GM12891 (cell line): ENCODE data around the gene SLC34A1.

Experiments used
- DNase-seq: peaks from one replicate; pipeline ENCODE4 v3.0.0; 2011; ENCODE audit warnings: low spot score; ENCODE audit not compliant: insufficient read length
- FAIRE-seq: peaks from 2 replicates; lab custom pipeline; 2011; peaks lifted over from hg19 to GRCh38; lab: Jason Lieb, UNC
- PAX5 ChIP-seq: IDR thresholded peaks from 2 replicates; pipeline ENCODE4 v1.6.1; 2011; ENCODE audit warnings: low read length, moderate library complexity, mild to moderate bottlenecking; ENCODE audit not compliant: insufficient read depth, severe bottlenecking
- POLR2A ChIP-seq: IDR thresholded peaks from 2 replicates; pipeline ENCODE4 v1.6.1; 2011; ENCODE audit warnings: low read depth, low read length, control low read depth
- POLR2AphosphoS5 ChIP-seq: IDR thresholded peaks from 2 replicates; pipeline ENCODE4 v1.6.1; 2011; ENCODE audit warnings: low read depth, low read length, control low read depth
- POU2F2 ChIP-seq: IDR thresholded peaks from 2 replicates; pipeline ENCODE4 v1.6.1; 2011; ENCODE audit warnings: low read depth, mild to moderate bottlenecking, control low read depth, low read length, moderate library complexity
- SPI1 ChIP-seq: IDR thresholded peaks from 2 replicates; pipeline ENCODE4 v1.6.1; 2011; ENCODE audit warnings: low read depth, low read length, control low read depth
- TAF1 ChIP-seq: IDR thresholded peaks from 2 replicates; pipeline ENCODE4 v1.6.1; 2011; ENCODE audit warnings: low read depth, low read length, control low read depth

Gene SLC34A1

DNA sequence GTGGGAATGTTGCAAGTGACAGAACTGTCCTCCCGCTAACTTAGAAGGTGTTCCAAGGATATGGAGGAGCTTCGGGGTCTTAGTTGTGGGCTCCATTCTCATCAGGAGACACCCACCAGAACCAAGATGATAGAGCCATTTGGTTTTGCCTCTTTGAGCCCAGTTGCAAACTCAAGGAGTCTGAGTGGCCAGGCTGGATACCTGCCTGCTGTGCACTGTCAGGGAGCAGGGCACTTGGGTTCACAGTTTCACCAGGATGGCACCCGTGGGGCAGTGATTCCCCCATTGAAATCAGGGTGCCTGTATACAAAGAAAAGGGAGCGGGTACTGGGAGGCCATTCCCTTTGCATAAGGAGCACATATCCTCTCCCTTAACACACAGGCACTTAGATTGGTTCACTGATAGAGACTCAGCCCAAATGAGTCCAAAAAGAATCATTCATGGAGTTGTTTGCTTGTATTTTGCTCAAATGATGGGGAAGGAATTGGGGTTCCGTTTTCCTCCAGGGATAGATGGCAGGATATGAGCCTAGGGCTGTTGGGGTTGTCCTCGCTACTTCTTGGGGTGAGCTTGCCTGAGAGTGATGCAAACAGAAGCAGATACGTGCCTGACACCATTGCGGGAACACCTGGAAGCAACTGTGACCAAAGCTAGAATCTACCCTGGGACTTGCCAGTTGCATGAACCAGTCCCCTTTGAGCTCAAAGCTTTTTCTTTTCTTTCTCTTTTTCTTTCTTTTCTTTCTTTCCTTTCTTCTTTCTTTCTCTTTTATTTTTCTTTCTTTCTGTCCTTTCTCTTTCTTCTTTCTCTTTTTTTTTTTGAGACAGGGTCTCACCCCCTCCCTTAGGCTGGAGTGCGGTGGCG, 61.0 kb downstream of the SLC34A1 start:
- FAIRE-seq: peak; percentile 90
- no peak for DNase-seq
- TF ChIP-seq TAF1: no peak
- TF ChIP-seq PAX5: no peak
- peak; percentile 44; the same call in 1 of the 2 replicates for TF ChIP-seq POU2F2
- TF ChIP-seq POLR2A: peak; percentile 51; the same call in 1 of the 2 replicates
- TF ChIP-seq SPI1: no peak
- peak; percentile 48 for TF ChIP-seq POLR2AphosphoS5

DNA sequence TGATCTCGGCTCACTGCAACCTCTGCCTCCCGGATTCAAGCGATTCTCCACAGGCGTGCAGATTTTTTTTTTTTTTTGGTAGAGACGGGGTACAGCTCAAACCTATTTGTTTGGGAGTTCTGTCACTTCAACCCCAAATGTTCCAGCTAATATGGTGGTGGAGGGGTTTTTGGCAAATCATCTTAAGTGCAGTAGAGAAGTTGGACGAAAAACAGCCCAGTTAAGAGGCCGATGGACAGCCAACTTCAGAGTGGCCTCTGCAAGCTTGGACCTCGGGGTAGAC, 61.6 kb downstream of the SLC34A1 start:
- FAIRE-seq (no peak), DNase-seq (no peak)
- TF ChIP-seq TAF1 (no peak), SPI1 (no peak), PAX5 (no peak), POLR2AphosphoS5 (no peak), POU2F2 (no peak), POLR2A (no peak)

GRCh38 chr5:177446200-177447065, 62.2 kb downstream of the SLC34A1 start, which contains the start of gene PRR7:
TSS of gene PRR7 (plus strand) at chr5:177446814. CDS start at chr5:177455068, 8,254 bp downstream.
- TF ChIP-seq POLR2A (peak; percentile 89; the same call in 1 of the 2 replicates), POU2F2 (peak; percentile 56; the same call in 1 of the 2 replicates), TAF1 (peak; percentile 16; the same call in 1 of the 2 replicates), SPI1 (no peak), PAX5 (peak; percentile 23), POLR2AphosphoS5 (peak; percentile 93)
- FAIRE-seq: no peak
- DNase-seq: peak; percentile 92

DNA sequence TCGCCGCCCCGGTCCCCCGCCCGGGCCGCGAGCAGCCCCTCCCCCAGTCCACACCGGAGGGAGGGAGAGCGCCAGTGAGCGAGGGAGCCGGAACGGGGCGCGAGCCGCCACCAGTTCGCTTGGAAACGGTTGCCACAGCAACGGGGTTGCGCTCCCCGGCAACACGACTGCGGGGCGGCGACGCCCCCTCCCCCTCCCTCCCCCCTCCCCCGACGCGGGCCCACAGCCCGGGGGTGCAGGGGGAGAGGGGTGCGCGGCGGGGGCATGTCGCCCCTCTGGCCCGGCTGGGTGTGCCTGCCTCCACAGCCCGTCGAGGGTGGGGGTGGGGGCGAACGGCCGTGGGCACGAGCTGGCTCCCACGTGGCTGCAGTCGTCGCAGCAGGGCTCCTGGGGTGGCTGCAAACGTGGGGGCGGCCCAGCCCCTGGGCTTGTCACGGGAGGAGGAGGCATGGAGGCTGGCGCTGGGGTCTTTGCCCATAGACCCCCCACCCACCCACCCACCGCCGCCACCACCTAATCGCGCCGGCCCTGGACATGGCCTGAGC, 62.9 kb downstream of the SLC34A1 start:
- DNase-seq (peak; percentile 85), FAIRE-seq (peak; percentile 99)
- TF ChIP-seq TAF1: no peak

- TF ChIP-seq POLR2AphosphoS5 (peak; percentile 27; the same call in 1 of the 2 replicates), SPI1 (no peak), POU2F2 (no peak)
- DNase-seq: no peak
- FAIRE-seq: no peak
Measured at GRCh38 chr5:177447611-177448243, 63.5 kb downstream of the SLC34A1 start.
